NCI-H69 (cell line): ENCODE results near the gene CENPP.

ENCODE experiments used
- DNase-seq: peaks from one replicate; lab custom pipeline; 2025; lab: John Stamatoyannopoulos, UW

The CENPP gene

GRCh38 chr9:92508018-92508820 is 182.5 kb downstream of the CENPP start:
- no peak for DNase-seq

- no peak for DNase-seq
Observed at GRCh38 chr9:92509050-92509449, 183.3 kb downstream of the CENPP start.

GRCh38 chr9:92510747-92511146 is 185.0 kb downstream of the CENPP start:
- no peak for DNase-seq

- DNase-seq: no peak
Observed at GRCh38 chr9:92512622-92513021, 186.9 kb downstream of the CENPP start.

GRCh38 chr9:92513349-92513748 is 187.6 kb downstream of the CENPP start:
- DNase-seq: no peak

GRCh38 chr9:92514635-92515034 is 188.9 kb downstream of the CENPP start:
- no peak for DNase-seq

GRCh38 chr9:92516521-92516920 is 190.8 kb downstream of the CENPP start:
- DNase-seq: no peak

- peak; percentile 13 for DNase-seq
Observed at GRCh38 chr9:92517046-92517445, 191.3 kb downstream of the CENPP start.

- no peak for DNase-seq
Observed at GRCh38 chr9:92518199-92518598, 192.4 kb downstream of the CENPP start.

GRCh38 chr9:92520837-92521236 is 195.1 kb downstream of the CENPP start:
- DNase-seq: no peak

GRCh38 chr9:92522983-92523970 is 197.5 kb downstream of the CENPP start:
- no peak for DNase-seq

GRCh38 chr9:92524881-92525280 is 199.1 kb downstream of the CENPP start:
- no peak for DNase-seq

- DNase-seq: no peak
Observed at GRCh38 chr9:92525306-92525705, 199.6 kb downstream of the CENPP start.

GRCh38 chr9:92527291-92527828 is 201.6 kb downstream of the CENPP start:
- no peak for DNase-seq

- DNase-seq: no peak
Observed at GRCh38 chr9:92527832-92528521, 202.2 kb downstream of the CENPP start.

- no peak for DNase-seq
Observed at GRCh38 chr9:92528522-92528849, 202.7 kb downstream of the CENPP start.

GRCh38 chr9:92529124-92529523 is 203.4 kb downstream of the CENPP start:
- DNase-seq: no peak

- DNase-seq: no peak
Observed at GRCh38 chr9:92530893-92531292, 205.1 kb downstream of the CENPP start.

GRCh38 chr9:92534204-92534603 is 208.5 kb downstream of the CENPP start:
- no peak for DNase-seq

- DNase-seq: peak; percentile 14
Observed at GRCh38 chr9:92534674-92535073, 208.9 kb downstream of the CENPP start.

GRCh38 chr9:92535940-92536850 is 210.4 kb downstream of the CENPP start, which contains the start of gene ECM2:
Gene ECM2, minus strand, starts transcription at chr9:92535990. Its CDS starts 13,124 bp downstream, at chr9:92522866.
- peak; percentile 22 for DNase-seq
